AG09319 (cell line): ENCODE results near the gene DPF3.

Experiments
- DNase-seq: peaks from one replicate; pipeline ENCODE4 v3.0.0-alpha.2; 2010; ENCODE audit warnings: low read depth; ENCODE audit errors: extremely low read depth
- CTCF ChIP-seq: IDR thresholded peaks from 2 replicates; pipeline ENCODE4 v1.5.1; 2011; ENCODE audit warnings: low read depth, mild to moderate bottlenecking, inconsistent platforms, low read length, moderate library complexity

Gene DPF3

DNA sequence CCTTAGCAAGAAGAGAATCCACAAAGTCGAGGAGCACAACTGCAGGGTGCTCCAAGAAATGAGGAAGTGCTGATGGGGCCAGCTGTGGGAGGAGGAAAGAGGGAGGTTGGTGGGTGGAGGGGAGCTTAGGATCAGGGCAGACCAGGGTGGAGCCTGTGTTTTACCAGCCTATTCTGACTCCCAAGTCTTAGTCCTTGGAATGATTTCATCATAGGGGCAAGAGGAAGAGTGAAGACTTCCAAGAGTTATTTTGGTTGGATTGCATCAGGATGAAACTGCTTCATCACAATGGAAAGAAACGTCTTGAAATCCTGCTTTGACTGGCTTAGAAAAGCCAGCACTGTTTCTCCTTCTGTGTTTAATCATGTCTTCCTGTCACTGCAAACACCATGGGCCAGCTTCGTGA lies 194.0 kb downstream of the DPF3 start:
- TF ChIP-seq CTCF, result no peak
- peak; percentile 95 for DNase-seq

DNA sequence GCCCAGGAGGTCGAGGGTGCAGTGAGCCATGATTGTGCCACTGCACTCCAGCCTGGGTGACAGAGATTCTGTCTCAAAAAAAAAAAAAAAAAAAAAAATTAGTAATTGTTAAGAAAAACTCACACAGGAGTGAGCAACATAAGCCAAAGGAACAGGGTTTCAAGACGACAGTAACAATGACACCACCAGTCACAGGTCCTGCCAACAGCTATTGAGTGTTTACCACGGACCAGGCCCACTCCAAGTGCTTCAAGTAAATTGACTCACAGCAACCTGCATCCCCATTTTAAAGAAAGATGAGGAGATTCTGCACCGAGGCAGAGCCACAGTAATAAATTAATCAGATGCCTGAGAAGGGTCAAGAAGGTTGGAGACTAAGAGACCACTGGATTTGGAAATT lies 194.5 kb downstream of the DPF3 start:
- DNase-seq, result no peak
- TF ChIP-seq CTCF, result no peak

GRCh38 chr14:72692696-72693095 lies 201.2 kb downstream of the DPF3 start:
- DNase-seq, result no peak
- TF ChIP-seq CTCF, result no peak

DNA sequence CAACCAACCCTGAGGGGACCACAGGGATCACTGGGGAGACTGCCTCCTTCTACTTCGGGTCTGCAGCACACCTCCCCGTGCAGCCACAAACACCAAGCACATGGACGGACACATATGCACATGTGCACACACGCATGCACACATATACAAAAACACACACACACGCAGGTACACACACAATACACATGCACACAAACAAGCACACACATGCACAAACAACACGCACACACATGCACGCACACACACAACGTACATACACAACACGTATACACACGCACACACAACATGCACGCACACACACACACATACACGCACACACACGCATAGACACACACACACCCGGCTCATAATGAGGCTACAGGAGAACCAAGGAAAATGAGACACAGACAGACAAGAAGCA lies 203.6 kb downstream of the DPF3 start:
- TF ChIP-seq CTCF, result no peak
- DNase-seq, result no peak

GRCh38 chr14:72688990-72689671 lies 204.8 kb downstream of the DPF3 start:
- DNase-seq, result no peak
- no peak for TF ChIP-seq CTCF

DNA sequence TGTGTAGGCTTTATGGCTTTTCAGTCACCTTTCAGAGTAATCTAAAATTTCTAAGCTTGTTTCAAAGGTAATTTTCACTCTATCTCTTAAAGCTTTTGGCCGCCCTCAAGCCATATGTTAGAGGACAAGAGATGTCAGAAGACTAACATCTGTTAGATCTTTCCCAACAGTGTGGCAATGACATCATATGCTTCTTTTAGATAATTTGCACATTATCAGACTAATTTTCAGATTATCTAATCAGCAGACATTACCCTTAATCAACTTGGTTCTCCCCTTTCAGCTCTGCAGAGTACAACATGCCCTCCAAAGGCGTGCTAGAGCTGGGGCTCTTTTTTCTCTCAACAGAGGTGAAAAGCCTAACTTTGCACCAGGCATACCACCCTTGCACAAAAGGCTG lies 207.1 kb downstream of the DPF3 start:
- TF ChIP-seq CTCF, result no peak
- no peak for DNase-seq

DNA sequence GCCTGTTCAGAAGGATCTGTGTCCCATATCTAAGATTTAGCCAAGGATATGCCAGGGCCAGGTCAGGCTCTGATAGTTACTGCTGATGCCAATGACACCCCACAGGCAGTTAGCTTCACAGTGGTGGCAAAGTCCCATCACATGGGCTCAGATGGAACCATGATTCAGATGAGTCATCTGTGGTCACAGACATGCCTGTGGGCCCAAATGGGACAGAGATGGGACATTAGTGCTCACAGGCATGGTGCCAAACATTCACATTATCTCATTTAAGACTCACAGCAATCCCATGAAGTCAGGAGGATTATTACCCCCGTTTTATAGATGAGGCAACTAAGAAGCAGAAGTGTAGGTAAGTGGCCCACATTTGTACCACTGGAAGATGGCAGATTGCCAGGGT lies 207.8 kb downstream of the DPF3 start:
- DNase-seq, result no peak
- TF ChIP-seq CTCF, result no peak
